HG03095 (cell line): ENCODE data around the gene HMGN1.

Source experiments
- ATAC-seq: cut with Tn5 transposase; IDR thresholded peaks from one replicate; pipeline ENCODE4 v1.9.1; 2021; ENCODE audit warnings: moderate library complexity; ENCODE audit not compliant: unreplicated experiment

HMGN1 gene

DNA sequence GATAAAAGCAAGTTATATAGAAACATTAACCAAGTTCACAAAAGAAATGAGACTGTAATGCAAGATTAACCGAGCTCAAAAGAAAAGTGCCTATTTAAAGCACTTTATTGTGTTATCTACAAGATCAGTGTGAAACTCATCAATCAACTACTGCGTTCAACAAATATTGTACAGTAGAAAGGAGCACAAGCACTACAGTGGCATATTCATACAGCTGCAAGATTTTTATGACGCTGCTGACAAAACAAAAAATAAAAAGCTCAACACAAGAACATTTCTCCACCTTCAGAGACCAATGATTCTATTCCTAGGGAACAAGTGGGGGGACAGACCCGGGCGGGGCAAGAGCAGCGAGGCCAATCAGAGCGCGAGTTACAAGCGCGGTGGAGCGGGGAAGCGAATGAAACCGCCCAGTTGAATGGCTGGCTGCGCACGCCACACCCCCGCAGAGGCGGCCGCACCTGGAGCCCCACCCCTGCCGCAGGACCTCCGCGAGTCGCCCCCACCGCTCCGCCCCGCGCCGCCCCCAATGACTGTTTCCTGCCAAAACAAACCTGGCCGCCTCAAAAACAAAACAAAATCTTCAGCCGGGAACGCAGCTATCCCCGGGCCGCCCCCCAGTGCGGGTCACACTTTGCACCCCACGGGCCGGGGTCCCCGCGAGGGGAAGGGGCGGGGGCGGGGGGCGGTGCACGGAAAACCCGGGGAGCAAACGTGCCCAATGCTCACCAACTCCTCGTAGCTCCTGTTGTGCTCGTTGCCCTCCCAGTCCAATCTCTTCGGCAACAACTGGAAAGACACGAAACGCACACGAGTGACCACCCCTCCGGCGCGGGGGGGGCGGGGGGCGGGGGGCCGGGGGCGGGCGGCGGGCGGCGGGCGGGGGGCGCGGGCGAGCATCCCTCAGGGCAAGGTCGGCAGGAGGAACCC, 36.5 kb downstream of the HMGN1 start:
- ATAC-seq = peak; percentile 76

DNA sequence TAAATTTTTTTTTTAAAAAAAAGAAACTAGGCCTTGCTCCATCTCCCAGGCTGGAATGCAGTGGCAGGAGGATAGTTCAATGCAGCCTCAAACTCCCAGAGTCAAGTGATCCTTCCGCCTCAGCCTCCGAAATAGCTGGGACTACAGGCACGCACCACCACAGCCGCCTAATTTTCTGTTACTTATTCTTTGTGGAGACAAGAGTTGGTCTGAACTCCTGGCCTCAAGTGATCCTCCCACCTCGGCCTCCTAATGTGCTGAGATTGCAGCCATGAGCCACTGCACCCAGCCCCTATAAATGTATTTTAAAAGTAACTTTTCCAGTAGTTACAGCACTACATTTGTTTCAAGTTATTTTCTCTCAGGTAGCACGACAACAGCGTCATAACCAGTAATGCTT, 37.7 kb downstream of the HMGN1 start:
- no peak for ATAC-seq

- ATAC-seq = no peak
These were observed 41.4 kb downstream of the HMGN1 start for GRCh38 chr21:39307466-39307865.

GRCh38 chr21:39300587-39300986, 48.3 kb downstream of the HMGN1 start:
- no peak for ATAC-seq

GRCh38 chr21:39296891-39297290, 52.0 kb downstream of the HMGN1 start:
- ATAC-seq = no peak
